Endothelial cell of umbilical vein (primary cell): ENCODE measurements around the gene MIA3. TPM values are rescaled to one million over a fixed set of nuclear protein-coding genes. Genes with fewer than 3 reads are reported as not detected.

Experiments used
- BruUV-seq: library from RNA; stranded (reverse); fragments of 400-500 nt; replicated peaks from 2 replicates; lab custom pipeline; 2021; lab: Mats Ljungman, UMichigan
- CTCF ChIA-PET: fragments of 300-600, 350-600 bp; sonication (Branson Sonifier 250); formaldehyde crosslinking; loops from one replicate; lab custom pipeline; 2021; ENCODE audit warnings: antibody characterized with exemption, inconsistent platforms; lab: Charles Lee
- POLR2A ChIA-PET: fragments of 300-600, 350-600 bp; sonication (Branson Sonifier 250); formaldehyde crosslinking; loops from one replicate; lab custom pipeline; 2021; ENCODE audit warnings: antibody characterized with exemption, inconsistent platforms; lab: Charles Lee
- DNase-seq: peaks from one replicate; pipeline ENCODE4 v3.0.0-alpha.2; 2011; ENCODE audit warnings: low read depth, low spot score
- FAIRE-seq: peaks from 2 replicates; lab custom pipeline; 2011; peaks lifted over from hg19 to GRCh38; lab: Jason Lieb, UNC
- H2AFZ ChIP-seq: 2 replicates; pipeline ENCODE4 v1.6.0; 2012; ENCODE audit warnings: low read depth, low read length, control low read depth, inconsistent platforms
- H3K27ac ChIP-seq: 2 replicates; pipeline ENCODE4 v1.5.1; 2011; ENCODE audit warnings: low read depth, mild to moderate bottlenecking, control low read depth, low read length, moderate library complexity; ENCODE audit not compliant: insufficient read depth
- H3K27me3 ChIP-seq, 2 experiments: 2 replicates each; pipeline versions ENCODE4 v1.6.0 to v1.6.1; 2011; ENCODE audit warnings: low read length in 2 of 2, mixed read lengths in 1 of 2; ENCODE audit not compliant: control insufficient read depth in 2 of 2, insufficient read depth in 2 of 2
- H3K36me3 ChIP-seq, 2 experiments: 2 replicates in 1 of 2; 3 replicates in 1 of 2; pipeline ENCODE4 v1.5.1; 2011; ENCODE audit warnings: low read length in 2 of 2, mild to moderate bottlenecking in 1 of 2, moderate library complexity in 1 of 2; ENCODE audit not compliant: control insufficient read depth in 2 of 2, insufficient read depth in 2 of 2; ENCODE audit errors: extremely low read depth in 1 of 2
- H3K4me1 ChIP-seq: 3 replicates; pipeline ENCODE4 v1.5.1; 2011; ENCODE audit warnings: mild to moderate bottlenecking, low read length; ENCODE audit not compliant: control insufficient read depth, insufficient read depth; ENCODE audit errors: extremely low read depth
- H3K4me2 ChIP-seq: 2 replicates; pipeline ENCODE4 v1.6.1; 2011; ENCODE audit warnings: low read length, control low read depth, mixed read lengths; ENCODE audit not compliant: insufficient read depth
- H3K4me3 ChIP-seq, 3 experiments: fragments of 200-600 bp in 1 of 3; sonication (generic), shearing (Covaris generic) in 1 of 3; replicated peaks in 1 of 3; 2 replicates each; pipeline ENCODE4 v1.5.1; 2011 to 2016; ENCODE audit warnings: control low read depth in 3 of 3, low read length in 3 of 3, mild to moderate bottlenecking in 2 of 3, inconsistent platforms in 1 of 3, low read depth in 1 of 3, moderate library complexity in 1 of 3; ENCODE audit not compliant: insufficient read depth in 1 of 3
- H3K79me2 ChIP-seq: 2 replicates; pipeline ENCODE4 v1.6.0; 2012; ENCODE audit warnings: low read length, inconsistent platforms; ENCODE audit not compliant: control insufficient read depth, insufficient read depth
- H3K9ac ChIP-seq: replicated peaks from 2 replicates; pipeline ENCODE3; 2011; ENCODE audit warnings: low read length, control low read depth; ENCODE audit not compliant: insufficient read depth; ENCODE audit errors: extremely low read depth
- H3K9me1 ChIP-seq: replicated peaks from 3 replicates; pipeline ENCODE4 v1.6.0; 2011; ENCODE audit warnings: mild to moderate bottlenecking, low read length; ENCODE audit not compliant: control insufficient read depth, insufficient read depth; ENCODE audit errors: extremely low read depth
- H3K9me3 ChIP-seq: replicated peaks from 2 replicates; pipeline ENCODE4 v1.5.1; 2012; ENCODE audit warnings: low read length, inconsistent platforms; ENCODE audit not compliant: control insufficient read depth, insufficient read depth
- H4K20me1 ChIP-seq: replicated peaks from 2 replicates; pipeline ENCODE3; 2011; ENCODE audit warnings: mild to moderate bottlenecking, low read length; ENCODE audit not compliant: control insufficient read depth, insufficient read depth; ENCODE audit errors: extremely low read depth
- FOS ChIP-seq: IDR thresholded peaks from 2 replicates; pipeline ENCODE4 v1.6.1; 2011; ENCODE audit warnings: mild to moderate bottlenecking, low read length, moderate library complexity, borderline replicate concordance; ENCODE audit not compliant: insufficient read depth
- GATA2 ChIP-seq: IDR thresholded peaks from 2 replicates; pipeline ENCODE4 v1.7.0; 2011; ENCODE audit warnings: low read depth, mild to moderate bottlenecking, moderate library complexity, mixed read lengths, low read length; ENCODE audit not compliant: insufficient read length, insufficient read depth
- MYC ChIP-seq: IDR thresholded peaks from one replicate; pipeline ENCODE4 v1.6.1; 2011; ENCODE audit warnings: mild to moderate bottlenecking, low read depth, low read length
- POLR2A ChIP-seq: IDR thresholded peaks from 2 replicates; pipeline ENCODE4 v1.6.1; 2012; ENCODE audit warnings: low read depth, mild to moderate bottlenecking, control low read depth, low read length
- POLR2AphosphoS5 ChIP-seq: IDR thresholded peaks from 2 replicates; pipeline ENCODE4 v1.6.1; 2012; ENCODE audit warnings: low read depth, mild to moderate bottlenecking, control low read depth, low read length, moderate library complexity; ENCODE audit not compliant: insufficient read depth
- dilution Hi-C: fragments of 300-500 bp; cut with MboI; formaldehyde crosslinking; loops from one replicate; pipeline ENCODE4 v1.15.0; 2019; ENCODE audit warnings: low sequenced_read_pairs; ENCODE audit not compliant: extremely low pct_ligation_motif_present
- intact Hi-C: fragments of 100-400 bp; cut with micrococcal nuclease; formaldehyde crosslinking; loops from one replicate; pipeline ENCODE4 v1.10.0; 2022
- polyA plus RNA-seq, 4 experiments: library from polyadenylated mRNA; depleted of rRNA in 3 of 4; stranded (reverse) in 3 of 4; unstranded in 1 of 4; fragments of >200 nt; gene quantifications; 2 replicates each; pipeline versions ENCODE4 v1.2.1 to v1.2.3, GENCODE V29; 2011 to 2012; ENCODE audit warnings: missing spikeins in 1 of 4
- total RNA-seq: library from RNA; stranded (reverse); gene quantifications from 2 replicates; pipeline ENCODE4 v1.2.3, GENCODE V29; 2021
- TF ChIP-seq, protein P1 (sequence below), 2 donors: IDR thresholded peaks; 1 replicate in 1 of 2; 2 replicates in 1 of 2; pipeline ENCODE4 v1.5.1; 2011; ENCODE audit warnings: low read length in 2 of 2, mild to moderate bottlenecking in 2 of 2, moderate library complexity in 2 of 2, control low read depth in 1 of 2, inconsistent platforms in 1 of 2, low read depth in 1 of 2; ENCODE audit not compliant: insufficient read depth in 1 of 2; ENCODE audit errors: extremely low read depth in 1 of 2
- TF ChIP-seq, protein P2 (sequence below): IDR thresholded peaks from 2 replicates; pipeline ENCODE4 v1.6.1; 2011; ENCODE audit not compliant: insufficient read depth, insufficient read length

Gene MIA3
- total and polyA plus RNA-seq, 2 donors (not counting 3 experiments of a cell fraction or from before 2014, with no cell fraction given), result 63.7 to 108 TPM

DNA sequence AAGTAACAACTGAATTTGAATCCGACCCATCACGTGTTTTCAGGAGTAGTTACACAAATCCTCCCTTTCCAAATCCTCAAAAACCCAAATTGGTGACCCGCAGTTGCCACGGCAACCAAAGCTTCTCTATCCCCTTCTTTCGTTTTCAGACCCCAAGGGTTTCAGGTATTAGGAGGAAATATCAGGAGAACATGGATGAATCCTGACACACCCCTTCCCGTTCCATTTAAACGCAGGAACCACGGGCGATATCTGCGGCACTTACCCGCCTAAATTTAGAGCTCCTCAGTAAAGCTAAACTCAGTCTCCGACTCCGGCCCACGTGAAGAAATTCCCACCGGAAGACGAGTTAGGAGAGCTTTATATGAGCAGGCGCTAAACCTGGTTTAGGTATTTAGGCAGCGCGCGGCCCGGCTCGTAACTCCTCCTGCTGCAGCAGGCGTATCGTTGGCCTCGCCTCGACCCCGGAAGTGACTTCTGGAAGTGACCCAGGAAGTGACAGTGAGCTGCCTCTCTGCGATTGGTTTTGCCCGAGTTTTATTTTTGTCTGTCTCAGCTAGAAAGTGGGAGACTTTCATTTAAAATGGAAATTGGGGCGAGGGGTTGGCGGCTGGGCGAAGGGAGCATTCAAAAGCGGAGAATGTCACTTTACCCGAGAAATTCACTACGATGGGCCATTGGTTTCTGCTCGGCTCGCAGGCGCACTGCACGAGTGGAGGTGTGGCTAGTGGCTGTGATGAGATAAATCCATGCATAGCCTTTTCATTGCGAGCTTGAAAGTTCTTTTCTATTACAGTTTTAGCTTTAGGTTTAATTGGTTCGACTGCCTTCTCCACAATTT lies 28.2 kb upstream of the MIA3 start, which contains the start of gene TAF1A:
TSS of gene TAF1A (minus strand) at position 472 of the 841 bp plus-strand sequence.
- intact Hi-C loops (loop anchor here (1.0 kb wide), 2 partner anchors 28 to 124 kb away; no protein-coding TSS in a partner anchor), dilution Hi-C loops (no loop called here)
- FAIRE-seq, result peak; percentile 53
- CTCF ChIA-PET, result interaction anchor here (0.8 to 3.1 kb wide), 7 partner anchors 8 to 124 kb away, joined by 3 to 15 read pairs (median 3); no protein-coding TSS in a partner anchor
- peak within 1 kb of the TSS; percentile 76 for H3K4me2 ChIP-seq
- BruUV-seq, result TSS peak; percentile 90
- H3K27me3 ChIP-seq, result no peaks in the 10 kb centered on the region
- H3K4me3 ChIP-seq, result peak within 1 kb of the TSS; percentile 49 to 89 (median 72)
- peak; percentile 37 for TF ChIP-seq POLR2A
- TF ChIP-seq, protein P1, sequence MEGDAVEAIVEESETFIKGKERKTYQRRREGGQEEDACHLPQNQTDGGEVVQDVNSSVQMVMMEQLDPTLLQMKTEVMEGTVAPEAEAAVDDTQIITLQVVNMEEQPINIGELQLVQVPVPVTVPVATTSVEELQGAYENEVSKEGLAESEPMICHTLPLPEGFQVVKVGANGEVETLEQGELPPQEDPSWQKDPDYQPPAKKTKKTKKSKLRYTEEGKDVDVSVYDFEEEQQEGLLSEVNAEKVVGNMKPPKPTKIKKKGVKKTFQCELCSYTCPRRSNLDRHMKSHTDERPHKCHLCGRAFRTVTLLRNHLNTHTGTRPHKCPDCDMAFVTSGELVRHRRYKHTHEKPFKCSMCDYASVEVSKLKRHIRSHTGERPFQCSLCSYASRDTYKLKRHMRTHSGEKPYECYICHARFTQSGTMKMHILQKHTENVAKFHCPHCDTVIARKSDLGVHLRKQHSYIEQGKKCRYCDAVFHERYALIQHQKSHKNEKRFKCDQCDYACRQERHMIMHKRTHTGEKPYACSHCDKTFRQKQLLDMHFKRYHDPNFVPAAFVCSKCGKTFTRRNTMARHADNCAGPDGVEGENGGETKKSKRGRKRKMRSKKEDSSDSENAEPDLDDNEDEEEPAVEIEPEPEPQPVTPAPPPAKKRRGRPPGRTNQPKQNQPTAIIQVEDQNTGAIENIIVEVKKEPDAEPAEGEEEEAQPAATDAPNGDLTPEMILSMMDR (IDR thresholded peaks at IDR 0.05; ENCODE audit: extremely low read depth in 1 of 2, insufficient read depth in 1 of 2, low read depth in 1 of 2, low read length in 2 of 2), result no peak
- no peak for TF ChIP-seq FOS
- no peak for TF ChIP-seq MYC
- TF ChIP-seq, protein P2, sequence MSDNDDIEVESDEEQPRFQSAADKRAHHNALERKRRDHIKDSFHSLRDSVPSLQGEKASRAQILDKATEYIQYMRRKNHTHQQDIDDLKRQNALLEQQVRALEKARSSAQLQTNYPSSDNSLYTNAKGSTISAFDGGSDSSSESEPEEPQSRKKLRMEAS, result no peak
- TF ChIP-seq POLR2AphosphoS5, result peak; percentile 48
- no peak for TF ChIP-seq GATA2
- POLR2A ChIA-PET, result no interaction called here
- DNase-seq, result peak; percentile 60
- H3K9me1 ChIP-seq, result no peaks in the 10 kb centered on the region
- no peaks in the 10 kb centered on the region for H4K20me1 ChIP-seq
- peak within 1 kb of the TSS; percentile 88 for H2AFZ ChIP-seq
- H3K4me1 ChIP-seq, result peaks cover 11% of the 10 kb centered on the region
- H3K79me2 ChIP-seq, result no peaks in the 10 kb centered on the region
- peak within 1 kb of the TSS; percentile 79 for H3K9ac ChIP-seq
- peak within 1 kb of the TSS; percentile 45 for H3K27ac ChIP-seq
- H3K9me3 ChIP-seq, result no peaks in the 10 kb centered on the region
- no peaks in the 10 kb centered on the region for H3K36me3 ChIP-seq
